Measurements from ENCODE around the gene STK32B. TPM values are rescaled to one million over a fixed set of nuclear protein-coding genes. Genes with fewer than 3 reads are reported as not detected.

STK32B gene
- total RNA-seq, 1 experiment from 2014 or later: 0.37 TPM

GRCh38 chr4:5463936-5464650 lies 412.8 kb downstream of the STK32B start:
- DNase-seq (ENCODE audit: low read depth): no peak

- no peak for DNase-seq (ENCODE audit: low read depth)
Measured at GRCh38 chr4:5465529-5465928, 414.2 kb downstream of the STK32B start.

GRCh38 chr4:5465956-5466355 lies 414.7 kb downstream of the STK32B start:
- DNase-seq (ENCODE audit: low read depth): no peak

- DNase-seq (ENCODE audit: low read depth): no peak
Measured at GRCh38 chr4:5467111-5467510, 415.8 kb downstream of the STK32B start.

- DNase-seq (ENCODE audit: low read depth): no peak
Measured at GRCh38 chr4:5469151-5469775, 418.0 kb downstream of the STK32B start.

GRCh38 chr4:5469861-5470260 lies 418.6 kb downstream of the STK32B start:
- no peak for DNase-seq (ENCODE audit: low read depth)

- DNase-seq (ENCODE audit: low read depth): no peak
Measured at GRCh38 chr4:5470318-5471198, 419.3 kb downstream of the STK32B start.

GRCh38 chr4:5471206-5471605 lies 419.9 kb downstream of the STK32B start:
- DNase-seq (ENCODE audit: low read depth): no peak

GRCh38 chr4:5471691-5472090 lies 420.4 kb downstream of the STK32B start:
- DNase-seq (ENCODE audit: low read depth): no peak

- DNase-seq (ENCODE audit: low read depth): no peak
Measured at GRCh38 chr4:5472160-5472591, 420.9 kb downstream of the STK32B start.

- no peak for DNase-seq (ENCODE audit: low read depth)
Measured at GRCh38 chr4:5473125-5473524, 421.8 kb downstream of the STK32B start.

GRCh38 chr4:5474756-5475155 lies 423.5 kb downstream of the STK32B start:
- peak; percentile 21 for DNase-seq (ENCODE audit: low read depth)

- DNase-seq (ENCODE audit: low read depth): no peak
Measured at GRCh38 chr4:5477613-5478012, 426.3 kb downstream of the STK32B start.

- no peak for DNase-seq (ENCODE audit: low read depth)
Measured at GRCh38 chr4:5478169-5478568, 426.9 kb downstream of the STK32B start.

GRCh38 chr4:5478697-5479096 lies 427.4 kb downstream of the STK32B start:
- DNase-seq (ENCODE audit: low read depth): no peak

- no peak for DNase-seq (ENCODE audit: low read depth)
Measured at GRCh38 chr4:5479518-5480060, 428.3 kb downstream of the STK32B start.

- DNase-seq (ENCODE audit: low read depth): no peak
Measured at GRCh38 chr4:5488413-5488812, 437.1 kb downstream of the STK32B start.

GRCh38 chr4:5489260-5489659 lies 438.0 kb downstream of the STK32B start:
- DNase-seq (ENCODE audit: low read depth): no peak

GRCh38 chr4:5497489-5497888 lies 446.2 kb downstream of the STK32B start:
- no peak for DNase-seq (ENCODE audit: low read depth)

GRCh38 chr4:5500165-5500564 lies 448.9 kb downstream of the STK32B start:
- DNase-seq (ENCODE audit: low read depth): peak; percentile 6

- no peak for DNase-seq (ENCODE audit: low read depth)
Measured at GRCh38 chr4:5503336-5503936, 452.2 kb downstream of the STK32B start.
